ENCODE results near the gene NLK. TPM values are rescaled to one million over a fixed set of nuclear protein-coding genes. Genes with fewer than 3 reads are reported as not detected.

The NLK gene
- total RNA-seq, 1 experiment from 2014 or later, result 28.0 TPM

GRCh38 chr17:28053044-28053670 is 10.7 kb downstream of the NLK start:
- ChIA-PET POLR2A (no interaction called here), CTCF (no interaction called here)
- H3K4me3 ChIP-seq (ENCODE audit: low read depth in 2 of 2, low read length in 2 of 2), result no peak overlapping the region
- H3K27ac ChIP-seq (ENCODE audit: low read length), result no peak overlapping the region
- no TSS peak for BruUV-seq (replicated peaks)
- intact Hi-C loops (cut with micrococcal nuclease; ENCODE audit: unreplicated experiment) (no loop called here), in situ Hi-C loops (cut with HindIII; ENCODE audit: low pct_unique_long_range_greater_than_20kb, low sequenced_read_pairs) (no loop called here)
- no peak for DNase-seq (ENCODE audit: low read depth, low spot score)
- H3K27me3 ChIP-seq (ENCODE audit: control insufficient read depth, insufficient read depth, low read length), result no peaks in the 10 kb centered on the region
- ATAC-seq, result no peak
- no peaks in the 10 kb centered on the region for H3K9me3 ChIP-seq (ENCODE audit: control insufficient read depth, insufficient read depth, low read depth, low read length)
- TF ChIP-seq CTCF (IDR thresholded peaks at IDR 0.05), result no peak
- no peak for TF ChIP-seq REST (IDR thresholded peaks at IDR 0.05; ENCODE audit: insufficient read depth in 1 of 2, low read depth in 2 of 2, low read length in 1 of 2)
- no peak for TF ChIP-seq SIN3A (IDR thresholded peaks at IDR 0.05; ENCODE audit: borderline replicate concordance, insufficient read depth, low read depth, low read length)
- no peak for TF ChIP-seq POLR2AphosphoS5 (IDR thresholded peaks at IDR 0.05; ENCODE audit: low read depth, low read length)
- no peak for TF ChIP-seq TCF7L2 (IDR thresholded peaks at IDR 0.05; ENCODE audit: low read depth, low read length)
- H3K4me1 ChIP-seq (ENCODE audit: control insufficient read depth, insufficient read depth, low read length), result peaks cover 28% of the 10 kb centered on the region
- H3K36me3 ChIP-seq (ENCODE audit: control insufficient read depth, insufficient read depth, low read length), result no peaks in the 10 kb centered on the region

- Histone ChIP-seq H3K27ac (ENCODE audit: low read length) (no peak overlapping the region), H3K4me3 (ENCODE audit: low read depth in 2 of 2, low read length in 2 of 2) (no peak overlapping the region), H3K4me1 (ENCODE audit: control insufficient read depth, insufficient read depth, low read length) (peaks cover 28% of the 10 kb centered on the region), H3K36me3 (ENCODE audit: control insufficient read depth, insufficient read depth, low read length) (no peaks in the 10 kb centered on the region), H3K27me3 (ENCODE audit: control insufficient read depth, insufficient read depth, low read length) (no peaks in the 10 kb centered on the region), H3K9me3 (ENCODE audit: control insufficient read depth, insufficient read depth, low read depth, low read length) (no peaks in the 10 kb centered on the region)
- BruUV-seq (replicated peaks), result no TSS peak
- ChIA-PET CTCF (no interaction called here), POLR2A (no interaction called here)
- intact Hi-C loops (cut with micrococcal nuclease; ENCODE audit: unreplicated experiment), result no loop called here
- in situ Hi-C loops (cut with HindIII; ENCODE audit: low pct_unique_long_range_greater_than_20kb, low sequenced_read_pairs), result no loop called here
- ATAC-seq (no peak), DNase-seq (ENCODE audit: low read depth, low spot score) (no peak)
- TF ChIP-seq TCF7L2 (IDR thresholded peaks at IDR 0.05; ENCODE audit: low read depth, low read length) (no peak), SIN3A (IDR thresholded peaks at IDR 0.05; ENCODE audit: borderline replicate concordance, insufficient read depth, low read depth, low read length) (no peak), REST (IDR thresholded peaks at IDR 0.05; ENCODE audit: insufficient read depth in 1 of 2, low read depth in 2 of 2, low read length in 1 of 2) (no peak), POLR2AphosphoS5 (IDR thresholded peaks at IDR 0.05; ENCODE audit: low read depth, low read length) (no peak), CTCF (IDR thresholded peaks at IDR 0.05) (no peak)
These were observed 11.2 kb downstream of the NLK start for GRCh38 chr17:28053725-28054124.
